Activated CD8-positive, alpha-beta memory T cell treated with anti-CD3 and anti-CD28 coated beads for 36 hours (primary cell): ENCODE data around the gene EHMT1. TPM values are rescaled to one million over a fixed set of nuclear protein-coding genes. Genes with fewer than 3 reads are reported as not detected.
"Not testable (repeated sequence)": the region's sequence is repeated elsewhere in the genome, so short reads cannot be mapped to it uniquely, and the experiment has no call there.

Experiments
- CTCF ChIA-PET: fragments of 350-600 bp; sonication (Branson Sonifier 250); formaldehyde crosslinking; loops from one replicate; lab custom pipeline; 2021; ENCODE audit warnings: antibody characterized with exemption; lab: Charles Lee
- POLR2A ChIA-PET: fragments of 350-600 bp; sonication (Branson Sonifier 250); formaldehyde crosslinking; loops from one replicate; lab custom pipeline; 2021; ENCODE audit warnings: antibody characterized with exemption; lab: Charles Lee
- total RNA-seq, 2 experiments: library from RNA; stranded (reverse); gene quantifications; one replicate each; pipeline ENCODE4 v1.2.3, GENCODE V29; 2021

Gene EHMT1
- total RNA-seq, 2 experiments from 2014 or later: 69.9 to 75.4 TPM

- CTCF ChIA-PET: interaction anchor here (2.5 kb wide), 1 partner anchor 24 kb away, joined by 10 read pairs; no protein-coding TSS in a partner anchor
- POLR2A ChIA-PET: no interaction called here
Measured at GRCh38 chr9:137696136-137696925, 77.5 kb downstream of the EHMT1 start.

- ChIA-PET CTCF (interaction anchor here (0.8 to 2.5 kb wide), 2 partner anchors 25 to 59 kb away, joined by 3 to 10 read pairs; no protein-coding TSS in a partner anchor), POLR2A (no interaction called here)
Measured at GRCh38 chr9:137697193-137697592, 78.4 kb downstream of the EHMT1 start.

GRCh38 chr9:137697832-137698231 lies 79.0 kb downstream of the EHMT1 start:
- POLR2A ChIA-PET: no interaction called here
- CTCF ChIA-PET: interaction anchor here (0.8 to 2.5 kb wide), 2 partner anchors 26 to 60 kb away, joined by 3 to 10 read pairs; no protein-coding TSS in a partner anchor

GRCh38 chr9:137700911-137701310 lies 82.1 kb downstream of the EHMT1 start:
- ChIA-PET CTCF (no interaction called here), POLR2A (no interaction called here)

GRCh38 chr9:137702615-137703379 lies 84.0 kb downstream of the EHMT1 start:
- POLR2A ChIA-PET: no interaction called here
- CTCF ChIA-PET: interaction anchor here (0.8 kb wide), 1 partner anchor 28 kb away, joined by 3 read pairs; no protein-coding TSS in a partner anchor

- POLR2A ChIA-PET: no interaction called here
- CTCF ChIA-PET: no interaction called here
Measured at GRCh38 chr9:137703842-137704508, 85.2 kb downstream of the EHMT1 start.

- CTCF ChIA-PET: no interaction called here
- POLR2A ChIA-PET: no interaction called here
Measured at GRCh38 chr9:137705443-137705863, 86.6 kb downstream of the EHMT1 start.

- ChIA-PET POLR2A (no interaction called here), CTCF (no interaction called here)
Measured at GRCh38 chr9:137705906-137706305, 87.1 kb downstream of the EHMT1 start.

- POLR2A ChIA-PET: no interaction called here
Measured at GRCh38 chr9:137707361-137707760, 88.6 kb downstream of the EHMT1 start.

GRCh38 chr9:137708590-137709284 lies 89.9 kb downstream of the EHMT1 start:
- ChIA-PET CTCF (no interaction called here), POLR2A (no interaction called here)

More at GRCh38 chr9:137707361-137707760, 88.6 kb downstream of the EHMT1 start:
- CTCF ChIA-PET: no interaction called here

GRCh38 chr9:137709411-137710101 lies 90.8 kb downstream of the EHMT1 start:
- POLR2A ChIA-PET: interaction anchor here (0.6 kb wide), 1 partner anchor 40 kb away, joined by 3 read pairs; no protein-coding TSS in a partner anchor
- CTCF ChIA-PET: no interaction called here

- CTCF ChIA-PET: no interaction called here
Measured at GRCh38 chr9:137710704-137711103, 91.9 kb downstream of the EHMT1 start.

GRCh38 chr9:137711678-137712105 lies 92.9 kb downstream of the EHMT1 start:
- ChIA-PET POLR2A (no interaction called here), CTCF (no interaction called here)

More at GRCh38 chr9:137710704-137711103, 91.9 kb downstream of the EHMT1 start:
- POLR2A ChIA-PET: no interaction called here

- POLR2A ChIA-PET: no interaction called here
- CTCF ChIA-PET: no interaction called here
Measured at GRCh38 chr9:137715321-137715720, 96.5 kb downstream of the EHMT1 start.

GRCh38 chr9:137715866-137716693 lies 97.3 kb downstream of the EHMT1 start:
- CTCF ChIA-PET, POLR2A ChIA-PET: not testable (repeated sequence)

GRCh38 chr9:137716694-137717287 lies 98.0 kb downstream of the EHMT1 start:
- POLR2A ChIA-PET: no interaction called here
- CTCF ChIA-PET: no interaction called here

GRCh38 chr9:137717776-137718327 lies 99.0 kb downstream of the EHMT1 start:
- CTCF ChIA-PET: interaction anchor here (1.3 kb wide), 1 partner anchor 36 kb away, joined by 3 read pairs; no protein-coding TSS in a partner anchor

More at GRCh38 chr9:137717776-137718327, 99.0 kb downstream of the EHMT1 start:
- POLR2A ChIA-PET: no interaction called here
